SK-N-SH (cell line): ENCODE measurements around the gene MAPK14. TPM values are rescaled to one million over a fixed set of nuclear protein-coding genes. Genes with fewer than 3 reads are reported as not detected.
A peak's percentile ranks its signal among the peaks of the same experiment; 100 is the strongest.

Experiments
- CTCF ChIA-PET: fragments of 300-600, 350-600 bp; formaldehyde crosslinking; extraction: SDS; loops from one replicate; lab custom pipeline; 2021; lab: Yijun Ruan, JAX
- POLR2A ChIA-PET: fragments of 350-600 bp; sonication (Branson Sonifier 250); formaldehyde crosslinking; extraction: SDS; loops from one replicate; lab custom pipeline; 2020; ENCODE audit warnings: antibody characterized with exemption, inconsistent platforms; lab: Yijun Ruan, JAX
- DNase-seq: peaks from one replicate; pipeline ENCODE4 v3.0.0; 2012
- H2AFZ ChIP-seq: fragments of 200-600 bp; sonication (generic); 2 replicates; pipeline ENCODE4 v1.8.1; 2016; ENCODE audit warnings: antibody characterized with exemption, mild to moderate bottlenecking, low read depth
- H3F3A ChIP-seq: fragments of 200-600 bp; sonication (generic); replicated peaks from 2 replicates; pipeline ENCODE3; 2016; ENCODE audit warnings: antibody characterized with exemption, mild to moderate bottlenecking; ENCODE audit not compliant: insufficient read depth
- H3K27ac ChIP-seq, 2 experiments: fragments of 200-500 bp in 1 of 2; fragments of 200-600 bp in 1 of 2; sonication (Bioruptor generic) in 1 of 2; sonication (generic), shearing (Covaris generic) in 1 of 2; 2 replicates each; pipeline versions ENCODE4 v1.5.1 to v1.6.1; 2014 to 2016; ENCODE audit warnings: low read depth in 2 of 2, inconsistent platforms in 1 of 2, low read length in 1 of 2, mild to moderate bottlenecking in 1 of 2, mixed read lengths in 1 of 2
- H3K27me3 ChIP-seq: fragments of 200-600 bp; sonication (generic), shearing (Covaris generic); 2 replicates; pipeline ENCODE4 v1.6.1; 2016; ENCODE audit warnings: mixed run types; ENCODE audit not compliant: insufficient read depth
- H3K36me3 ChIP-seq, 2 experiments: fragments of 200-500 bp in 1 of 2; fragments of 200-600 bp in 1 of 2; sonication (Bioruptor generic) in 1 of 2; sonication (generic) in 1 of 2; replicated peaks in 1 of 2; 2 replicates each; pipeline versions ENCODE3 to v1.5.1; 2014 to 2016; ENCODE audit warnings: low read length in 1 of 2, mild to moderate bottlenecking in 1 of 2; ENCODE audit not compliant: insufficient read depth in 2 of 2, control insufficient read depth in 1 of 2
- H3K4me1 ChIP-seq, 2 experiments: fragments of 200-500 bp in 1 of 2; fragments of 200-600 bp in 1 of 2; sonication (Bioruptor generic) in 1 of 2; sonication (generic), shearing (Covaris generic) in 1 of 2; 2 replicates each; pipeline versions ENCODE4 v1.5.1 to v1.6.1; 2014 to 2016; ENCODE audit warnings: low read depth in 1 of 2, low read length in 1 of 2, mixed run types in 1 of 2; ENCODE audit not compliant: insufficient read depth in 2 of 2, control insufficient read depth in 1 of 2
- H3K4me2 ChIP-seq: fragments of 200-600 bp; sonication (generic), shearing (Covaris generic); 2 replicates; pipeline ENCODE4 v1.6.1; 2017; ENCODE audit warnings: mixed run types
- H3K4me3 ChIP-seq, 2 experiments: fragments of 200-500 bp in 1 of 2; fragments of 200-600 bp in 1 of 2; sonication (Bioruptor generic) in 1 of 2; sonication (generic), shearing (Covaris generic) in 1 of 2; 2 replicates each; pipeline versions ENCODE4 v1.5.1 to v1.8.1; 2014 to 2016; ENCODE audit warnings: low read depth in 2 of 2, inconsistent platforms in 1 of 2, low read length in 1 of 2, mild to moderate bottlenecking in 1 of 2, mixed read lengths in 1 of 2, moderate library complexity in 1 of 2
- H3K79me2 ChIP-seq: fragments of 200-600 bp; sonication (generic); 2 replicates; pipeline ENCODE4 v1.8.1; 2017; ENCODE audit warnings: mild to moderate bottlenecking; ENCODE audit not compliant: insufficient read depth
- H3K9ac ChIP-seq: fragments of 200-600 bp; sonication (generic); 2 replicates; pipeline ENCODE4 v1.6.1; 2017; ENCODE audit warnings: mixed run types
- H3K9me2 ChIP-seq: fragments of 200-600 bp; sonication (generic); 2 replicates; pipeline ENCODE4 v1.6.1; 2017; ENCODE audit warnings: mixed run types
- H3K9me3 ChIP-seq: fragments of 200-600 bp; sonication (generic); 2 replicates; pipeline ENCODE4 v1.6.1; 2017; ENCODE audit warnings: mixed run types, mild to moderate bottlenecking, moderate library complexity
- H4K20me1 ChIP-seq: fragments of 200-600 bp; sonication (generic); 2 replicates; pipeline ENCODE4 v1.6.1; 2017; ENCODE audit warnings: mild to moderate bottlenecking, mixed run types; ENCODE audit not compliant: insufficient read depth
- CHD2 ChIP-seq: fragments of 150-350 bp; IDR thresholded peaks from 2 replicates; pipeline ENCODE4 v1.6.1; 2018; ENCODE audit warnings: low read length; ENCODE audit not compliant: partially characterized antibody
- CTCF ChIP-seq: fragments of 200-600 bp; sonication (generic); IDR thresholded peaks from 2 replicates; pipeline ENCODE4 v1.6.1; 2017; ENCODE audit warnings: antibody characterized with exemption, mild to moderate bottlenecking, moderate library complexity
- ELF1 ChIP-seq: IDR thresholded peaks from 2 replicates; pipeline ENCODE4 v1.4.0; 2012
- EZH2phosphoT487 ChIP-seq: fragments of 200-600 bp; sonication (generic); IDR thresholded peaks from 2 replicates; pipeline ENCODE4 v1.6.1; 2017; ENCODE audit warnings: low read depth, mixed run types, mild to moderate bottlenecking, antibody characterized with exemption, moderate library complexity, borderline replicate concordance
- FOSL2 ChIP-seq: IDR thresholded peaks from 2 replicates; pipeline ENCODE4 v1.4.0; 2012; ENCODE audit warnings: low read depth, mild to moderate bottlenecking, moderate library complexity, borderline replicate concordance
- GABPA ChIP-seq: IDR thresholded peaks from 2 replicates; pipeline ENCODE4 v1.4.0; 2012; ENCODE audit warnings: low read depth, mild to moderate bottlenecking
- MAX ChIP-seq: IDR thresholded peaks from 2 replicates; pipeline ENCODE4 v1.4.0; 2012; ENCODE audit warnings: low read depth
- MXI1 ChIP-seq: IDR thresholded peaks from 2 replicates; pipeline ENCODE4 v1.6.1; 2012; ENCODE audit warnings: mild to moderate bottlenecking, low read depth, low read length, improper control_type of control experiment
- NRF1 ChIP-seq: IDR thresholded peaks from 2 replicates; pipeline ENCODE4 v1.6.1; 2012; ENCODE audit warnings: low read depth, mild to moderate bottlenecking, low read length
- POLR2AphosphoS5 ChIP-seq: IDR thresholded peaks from 2 replicates; pipeline ENCODE4 v1.6.1; 2012; ENCODE audit warnings: low read depth, low read length
- RAD21 ChIP-seq: IDR thresholded peaks from 2 replicates; pipeline ENCODE4 v1.6.1; 2012; ENCODE audit warnings: mild to moderate bottlenecking, low read length
- RCOR1 ChIP-seq: fragments of 150-350 bp; IDR thresholded peaks from 2 replicates; pipeline ENCODE4 v1.6.1; 2017; ENCODE audit warnings: antibody characterized with exemption, low read length
- REST ChIP-seq: IDR thresholded peaks from 2 replicates; pipeline ENCODE4 v1.6.1; 2012; ENCODE audit warnings: mild to moderate bottlenecking, low read depth, low read length, moderate library complexity
- SIN3A ChIP-seq: IDR thresholded peaks from 2 replicates; pipeline ENCODE4 v1.6.1; 2012; ENCODE audit warnings: low read depth, mild to moderate bottlenecking, low read length, moderate library complexity, borderline replicate concordance
- SMC3 ChIP-seq: IDR thresholded peaks from 2 replicates; pipeline ENCODE4 v1.6.1; 2012; ENCODE audit warnings: low read depth, low read length, improper control_type of control experiment
- TAF1 ChIP-seq: IDR thresholded peaks from 2 replicates; pipeline ENCODE4 v1.6.1; 2012; ENCODE audit warnings: low read depth, mild to moderate bottlenecking, low read length, moderate library complexity, borderline replicate concordance
- TEAD4 ChIP-seq: IDR thresholded peaks from 2 replicates; pipeline ENCODE4 v1.4.0; 2012; ENCODE audit warnings: mild to moderate bottlenecking, borderline replicate concordance; ENCODE audit not compliant: insufficient read depth
- USF1 ChIP-seq: IDR thresholded peaks from 2 replicates; pipeline ENCODE4 v1.4.0; 2012; ENCODE audit warnings: low read depth, borderline replicate concordance
- YY1 ChIP-seq: IDR thresholded peaks from 2 replicates; pipeline ENCODE4 v1.4.0; 2012; ENCODE audit warnings: low read depth, mild to moderate bottlenecking
- ZBTB33 ChIP-seq: IDR thresholded peaks from 2 replicates; pipeline ENCODE4 v1.4.0; 2012; ENCODE audit warnings: low read depth, borderline replicate concordance
- WGBS: methylation state at CpG from one replicate; pipeline ENCODE4 v1.1.6; 2017; ENCODE audit warnings: low lambda C conversion rate; 5-methylcytosine and 5-hydroxymethylcytosine counted together
- polyA plus RNA-seq, 3 experiments: library from polyadenylated mRNA; depleted of rRNA; stranded (reverse); fragments of >200 nt; gene quantifications; 2 replicates each; pipeline ENCODE4 v1.2.3, GENCODE V29; 2012

Gene MAPK14
- polyA plus RNA-seq (2012; rRNA removed) = 19.8 and 27.4 TPM in 2 replicates
- polyA plus RNA-seq (2012; cell fraction: cytosol; rRNA removed) = 17.7 and 20.1 TPM in 2 replicates
- polyA plus RNA-seq (2012; cell fraction: nucleus; rRNA removed) = 32.4 and 55.7 TPM in 2 replicates

- POLR2A ChIA-PET = interaction anchor here (0.6 to 2.4 kb wide), 10 partner anchors 11 to 104 kb away, joined by 3 to 14 read pairs (median 4); no protein-coding TSS in a partner anchor
Observed at GRCh38 chr6:36027501-36028087, at the start of gene MAPK14. Gene MAPK14, plus strand, starts transcription at chr6:36027808. Its CDS starts 350 bp downstream, at chr6:36028158.

More at GRCh38 chr6:36027501-36028087, at the start of gene MAPK14:
- no peaks in the 10 kb centered on the region for H3K36me3 ChIP-seq
- CTCF ChIA-PET = interaction anchor here (0.6 to 8.3 kb wide), 45 partner anchors 10 to 346 kb away, joined by 3 to 224 read pairs (median 4); partner anchors contain the start of genes BNIP5, BRPF3 and PNPLA1
- H3F3A ChIP-seq = peaks cover 23% of the 10 kb centered on the region
- DNase-seq = peak; percentile 97
- H3K4me2 ChIP-seq = peak within 1 kb of the TSS; percentile 96
- H3K27me3 ChIP-seq = no peaks in the 10 kb centered on the region
- no peaks in the 10 kb centered on the region; a peak in 2 of 4 replicates for H3K4me1 ChIP-seq
- H2AFZ ChIP-seq = peak within 1 kb of the TSS; percentile 70
- H3K9ac ChIP-seq = peak within 1 kb of the TSS; percentile 91
- H3K79me2 ChIP-seq = peaks cover 49% of the 10 kb centered on the region
- peak within 1 kb of the TSS; percentile 72 to 88 for H3K27ac ChIP-seq
- 2% methylated on average over 33 of the region's 62 CpGs for WGBS
- peak within 1 kb of the TSS; percentile 96 to 97 for H3K4me3 ChIP-seq
- TF ChIP-seq TAF1 (peak; percentile 83), SMC3 (peak; percentile 99), USF1 (no peak), GABPA (no peak), POLR2AphosphoS5 (peak; percentile 94), EZH2phosphoT487 (no peak), ELF1 (peak; percentile 21; the same call in 1 of the 2 replicates), TEAD4 (0 out of 2 replicates have a peak, but pooled peaks have one; percentile 11), FOSL2 (no peak), REST (no peak), MXI1 (peak; percentile 75), SIN3A (peak; percentile 98; the same call in 1 of the 2 replicates), RAD21 (peak; percentile 98), MAX (peak; percentile 91; the same call in 1 of the 2 replicates), NRF1 (peak; percentile 41; the same call in 1 of the 2 replicates), CHD2 (peak; percentile 100), CTCF (peak; percentile 85), ZBTB33 (peak; percentile 99), RCOR1 (peak; percentile 72; the same call in 1 of the 2 replicates), YY1 (peak; percentile 73; the same call in 1 of the 2 replicates)
- no peaks in the 10 kb centered on the region for H3K9me2 ChIP-seq
- no peaks in the 10 kb centered on the region for H3K9me3 ChIP-seq
- H4K20me1 ChIP-seq = peaks cover 9% of the 10 kb centered on the region
